GM18526 (cell line): Measurements from ENCODE around the gene MYL6.

Experiments used
- POLR2A ChIP-seq: IDR thresholded peaks from 3 replicates; pipeline ENCODE4 v1.6.1; 2011; ENCODE audit not compliant: insufficient read length; ENCODE audit errors: extremely low read depth

MYL6 gene

GRCh38 chr12:56158029-56158925 lies at the start of gene MYL6:
TSS of gene MYL6 (plus strand) at chr12:56158359. CDS start at chr12:56158402, 43 bp downstream.
- TF ChIP-seq POLR2A, result peak; percentile 97

- no peak for TF ChIP-seq POLR2A
Measured at GRCh38 chr12:56110571-56110970, 47.6 kb upstream of the MYL6 start.

GRCh38 chr12:56114084-56114483 lies 44.1 kb upstream of the MYL6 start:
- no peak for TF ChIP-seq POLR2A

GRCh38 chr12:56115329-56115728 lies 42.8 kb upstream of the MYL6 start:
- no peak for TF ChIP-seq POLR2A

- TF ChIP-seq POLR2A, result peak; percentile 99
Measured at GRCh38 chr12:56116267-56117081, 41.7 kb upstream of the MYL6 start, which contains the start of gene RPL41. TSS of gene RPL41 (plus strand) at chr12:56116633.

GRCh38 chr12:56117778-56118687 lies 40.1 kb upstream of the MYL6 start, which contains the start of gene ZC3H10:
TSS of gene ZC3H10 (plus strand) at chr12:56118266. CDS start at chr12:56120563, 2,297 bp downstream.
- TF ChIP-seq POLR2A, result peak; percentile 98

- no peak for TF ChIP-seq POLR2A
Measured at GRCh38 chr12:56118688-56119357, 39.3 kb upstream of the MYL6 start.

- TF ChIP-seq POLR2A, result no peak
Measured at GRCh38 chr12:56119361-56119796, 38.8 kb upstream of the MYL6 start.

- TF ChIP-seq POLR2A, result no peak
Measured at GRCh38 chr12:56120158-56120846, 37.9 kb upstream of the MYL6 start.

- TF ChIP-seq POLR2A, result no peak
Measured at GRCh38 chr12:56121204-56121870, 36.8 kb upstream of the MYL6 start.

GRCh38 chr12:56122637-56123036 lies 35.5 kb upstream of the MYL6 start:
- no peak for TF ChIP-seq POLR2A

- no peak for TF ChIP-seq POLR2A
Measured at GRCh38 chr12:56124133-56124532, 34.0 kb upstream of the MYL6 start.

GRCh38 chr12:56126732-56127239 lies 31.4 kb upstream of the MYL6 start:
- no peak for TF ChIP-seq POLR2A

- no peak for TF ChIP-seq POLR2A
Measured at GRCh38 chr12:56127485-56127887, 30.7 kb upstream of the MYL6 start.
